GM12878 (cell line): ENCODE results near the gene PHLDB1.

Experiments
- EGR1 ChIP-seq, 2 experiments: IDR thresholded peaks; 1 replicate in 1 of 2; 2 replicates in 1 of 2; pipeline ENCODE4 v1.6.1; 2011 to 2012; ENCODE audit warnings: low read depth in 2 of 2, low read length in 2 of 2, borderline replicate concordance in 1 of 2, mild to moderate bottlenecking in 1 of 2, moderate library complexity in 1 of 2
- EZH2 ChIP-seq: IDR thresholded peaks from 2 replicates; pipeline ENCODE4 v1.6.1; 2012; ENCODE audit warnings: low read depth, mild to moderate bottlenecking, control low read depth, inconsistent platforms, low read length, borderline replicate concordance; ENCODE audit not compliant: control insufficient read depth
- POLR2A ChIP-seq: IDR thresholded peaks from 2 replicates; pipeline ENCODE4 v1.6.1; 2011; ENCODE audit warnings: low read depth, mild to moderate bottlenecking, low read length
- RELA ChIP-seq: fragments of 450-650 bp; IDR thresholded peaks from 2 replicates; pipeline ENCODE4 v1.8.0; 2014; ENCODE audit warnings: borderline replicate concordance; ENCODE audit not compliant: partially characterized antibody
- SRF ChIP-seq, 2 experiments: IDR thresholded peaks; 2 replicates each; pipeline ENCODE4 v1.6.1; 2011; ENCODE audit warnings: low read depth in 2 of 2, low read length in 2 of 2, mild to moderate bottlenecking in 1 of 2, moderate library complexity in 1 of 2
- SUZ12 ChIP-seq: fragments of 200-600 bp; sonication (generic); IDR thresholded peaks from one replicate; pipeline ENCODE4 v1.6.1; 2018; ENCODE audit warnings: antibody characterized with exemption, mild to moderate bottlenecking; ENCODE audit not compliant: unreplicated experiment
- TBL1XR1 ChIP-seq: IDR thresholded peaks from 2 replicates; pipeline ENCODE4 v1.6.1; 2012; ENCODE audit warnings: low read depth, low read length, improper control_type of control experiment
- TF ChIP-seq, protein P1 (sequence below): IDR thresholded peaks from 2 replicates; pipeline ENCODE4 v1.6.1; 2012; ENCODE audit warnings: low read length, inconsistent platforms
- TF ChIP-seq, protein P2 (sequence below), 3 experiments: IDR thresholded peaks in 2 of 3; conservative IDR thresholded peaks in 1 of 3; 2 replicates each; pipeline ENCODE4 v1.5.1; 2011; ENCODE audit warnings: low read depth in 3 of 3, low read length in 3 of 3, mild to moderate bottlenecking in 3 of 3, control low read depth in 2 of 3, moderate library complexity in 2 of 3, inconsistent platforms in 1 of 3, mixed read lengths in 1 of 3; ENCODE audit not compliant: control insufficient read depth in 2 of 3, insufficient read depth in 1 of 3; ENCODE audit errors: extremely low read depth in 1 of 3
- TF ChIP-seq, protein P3 (sequence below): fragments of 450-650 bp; IDR thresholded peaks from 2 replicates; pipeline ENCODE4 v1.6.1; 2017; ENCODE audit warnings: mild to moderate bottlenecking
- TF ChIP-seq, protein P4 (sequence below): IDR thresholded peaks from 2 replicates; pipeline ENCODE4 v1.6.1; 2012; ENCODE audit warnings: mild to moderate bottlenecking, low read depth, low read length
- TF ChIP-seq, protein P5 (sequence below): IDR thresholded peaks from 2 replicates; pipeline ENCODE4 v1.6.1; 2011; ENCODE audit warnings: borderline replicate concordance, low read depth, mild to moderate bottlenecking, moderate library complexity, mixed read lengths, low read length; ENCODE audit not compliant: insufficient read depth; ENCODE audit errors: extremely low read length

DNA sequence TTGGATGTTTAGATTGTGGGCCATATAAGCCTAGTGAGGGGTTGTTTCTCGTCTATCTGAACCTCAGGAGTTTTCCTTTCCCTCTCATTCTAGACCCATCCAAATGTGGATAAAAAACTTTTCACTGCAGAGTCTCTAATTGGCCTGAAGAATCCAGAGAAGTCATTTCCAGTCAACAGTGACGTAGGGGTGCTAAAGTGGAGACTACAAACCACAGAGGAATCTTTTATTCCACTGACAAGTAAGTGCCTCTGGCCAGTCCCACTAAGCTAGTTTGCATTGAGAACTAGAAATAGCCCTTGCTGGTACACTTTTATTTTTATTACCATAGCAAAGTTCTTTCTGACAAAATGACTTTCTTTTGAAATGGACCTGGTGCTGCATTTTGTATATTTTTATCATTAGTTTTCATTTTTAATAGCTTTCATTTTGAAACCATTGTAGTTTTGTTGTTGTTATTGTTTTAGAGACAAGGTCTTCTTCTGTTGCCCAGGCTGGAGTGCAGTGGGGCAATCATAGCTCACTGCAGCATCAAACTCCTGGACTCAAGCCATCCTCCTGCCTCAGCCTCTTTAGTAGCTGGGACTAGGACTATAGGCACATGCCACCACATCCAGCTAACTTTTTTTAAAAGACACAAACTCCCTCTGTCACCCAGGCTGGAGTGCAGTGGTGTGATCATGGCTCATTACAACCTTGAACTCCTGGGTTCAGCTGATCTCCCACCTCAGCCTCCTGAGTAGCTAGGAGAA is 14.6 kb upstream of the PHLDB1 start:
- no peak for TF ChIP-seq RELA
- TF ChIP-seq, protein P1, sequence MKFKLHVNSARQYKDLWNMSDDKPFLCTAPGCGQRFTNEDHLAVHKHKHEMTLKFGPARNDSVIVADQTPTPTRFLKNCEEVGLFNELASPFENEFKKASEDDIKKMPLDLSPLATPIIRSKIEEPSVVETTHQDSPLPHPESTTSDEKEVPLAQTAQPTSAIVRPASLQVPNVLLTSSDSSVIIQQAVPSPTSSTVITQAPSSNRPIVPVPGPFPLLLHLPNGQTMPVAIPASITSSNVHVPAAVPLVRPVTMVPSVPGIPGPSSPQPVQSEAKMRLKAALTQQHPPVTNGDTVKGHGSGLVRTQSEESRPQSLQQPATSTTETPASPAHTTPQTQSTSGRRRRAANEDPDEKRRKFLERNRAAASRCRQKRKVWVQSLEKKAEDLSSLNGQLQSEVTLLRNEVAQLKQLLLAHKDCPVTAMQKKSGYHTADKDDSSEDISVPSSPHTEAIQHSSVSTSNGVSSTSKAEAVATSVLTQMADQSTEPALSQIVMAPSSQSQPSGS = no peak
- TF ChIP-seq, protein P2, sequence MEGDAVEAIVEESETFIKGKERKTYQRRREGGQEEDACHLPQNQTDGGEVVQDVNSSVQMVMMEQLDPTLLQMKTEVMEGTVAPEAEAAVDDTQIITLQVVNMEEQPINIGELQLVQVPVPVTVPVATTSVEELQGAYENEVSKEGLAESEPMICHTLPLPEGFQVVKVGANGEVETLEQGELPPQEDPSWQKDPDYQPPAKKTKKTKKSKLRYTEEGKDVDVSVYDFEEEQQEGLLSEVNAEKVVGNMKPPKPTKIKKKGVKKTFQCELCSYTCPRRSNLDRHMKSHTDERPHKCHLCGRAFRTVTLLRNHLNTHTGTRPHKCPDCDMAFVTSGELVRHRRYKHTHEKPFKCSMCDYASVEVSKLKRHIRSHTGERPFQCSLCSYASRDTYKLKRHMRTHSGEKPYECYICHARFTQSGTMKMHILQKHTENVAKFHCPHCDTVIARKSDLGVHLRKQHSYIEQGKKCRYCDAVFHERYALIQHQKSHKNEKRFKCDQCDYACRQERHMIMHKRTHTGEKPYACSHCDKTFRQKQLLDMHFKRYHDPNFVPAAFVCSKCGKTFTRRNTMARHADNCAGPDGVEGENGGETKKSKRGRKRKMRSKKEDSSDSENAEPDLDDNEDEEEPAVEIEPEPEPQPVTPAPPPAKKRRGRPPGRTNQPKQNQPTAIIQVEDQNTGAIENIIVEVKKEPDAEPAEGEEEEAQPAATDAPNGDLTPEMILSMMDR (IDR thresholded peaks at IDR 0.05 in 2 of 3, conservative IDR thresholded peaks at IDR 0.05 in 1 of 3; ENCODE audit: control insufficient read depth in 2 of 3, extremely low read depth in 1 of 3, insufficient read depth in 1 of 3, low read depth in 3 of 3, low read length in 3 of 3) = no peak
- TF ChIP-seq, protein P3, sequence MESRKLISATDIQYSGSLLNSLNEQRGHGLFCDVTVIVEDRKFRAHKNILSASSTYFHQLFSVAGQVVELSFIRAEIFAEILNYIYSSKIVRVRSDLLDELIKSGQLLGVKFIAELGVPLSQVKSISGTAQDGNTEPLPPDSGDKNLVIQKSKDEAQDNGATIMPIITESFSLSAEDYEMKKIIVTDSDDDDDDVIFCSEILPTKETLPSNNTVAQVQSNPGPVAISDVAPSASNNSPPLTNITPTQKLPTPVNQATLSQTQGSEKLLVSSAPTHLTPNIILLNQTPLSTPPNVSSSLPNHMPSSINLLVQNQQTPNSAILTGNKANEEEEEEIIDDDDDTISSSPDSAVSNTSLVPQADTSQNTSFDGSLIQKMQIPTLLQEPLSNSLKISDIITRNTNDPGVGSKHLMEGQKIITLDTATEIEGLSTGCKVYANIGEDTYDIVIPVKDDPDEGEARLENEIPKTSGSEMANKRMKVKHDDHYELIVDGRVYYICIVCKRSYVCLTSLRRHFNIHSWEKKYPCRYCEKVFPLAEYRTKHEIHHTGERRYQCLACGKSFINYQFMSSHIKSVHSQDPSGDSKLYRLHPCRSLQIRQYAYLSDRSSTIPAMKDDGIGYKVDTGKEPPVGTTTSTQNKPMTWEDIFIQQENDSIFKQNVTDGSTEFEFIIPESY = no peak
- TF ChIP-seq, protein P4, sequence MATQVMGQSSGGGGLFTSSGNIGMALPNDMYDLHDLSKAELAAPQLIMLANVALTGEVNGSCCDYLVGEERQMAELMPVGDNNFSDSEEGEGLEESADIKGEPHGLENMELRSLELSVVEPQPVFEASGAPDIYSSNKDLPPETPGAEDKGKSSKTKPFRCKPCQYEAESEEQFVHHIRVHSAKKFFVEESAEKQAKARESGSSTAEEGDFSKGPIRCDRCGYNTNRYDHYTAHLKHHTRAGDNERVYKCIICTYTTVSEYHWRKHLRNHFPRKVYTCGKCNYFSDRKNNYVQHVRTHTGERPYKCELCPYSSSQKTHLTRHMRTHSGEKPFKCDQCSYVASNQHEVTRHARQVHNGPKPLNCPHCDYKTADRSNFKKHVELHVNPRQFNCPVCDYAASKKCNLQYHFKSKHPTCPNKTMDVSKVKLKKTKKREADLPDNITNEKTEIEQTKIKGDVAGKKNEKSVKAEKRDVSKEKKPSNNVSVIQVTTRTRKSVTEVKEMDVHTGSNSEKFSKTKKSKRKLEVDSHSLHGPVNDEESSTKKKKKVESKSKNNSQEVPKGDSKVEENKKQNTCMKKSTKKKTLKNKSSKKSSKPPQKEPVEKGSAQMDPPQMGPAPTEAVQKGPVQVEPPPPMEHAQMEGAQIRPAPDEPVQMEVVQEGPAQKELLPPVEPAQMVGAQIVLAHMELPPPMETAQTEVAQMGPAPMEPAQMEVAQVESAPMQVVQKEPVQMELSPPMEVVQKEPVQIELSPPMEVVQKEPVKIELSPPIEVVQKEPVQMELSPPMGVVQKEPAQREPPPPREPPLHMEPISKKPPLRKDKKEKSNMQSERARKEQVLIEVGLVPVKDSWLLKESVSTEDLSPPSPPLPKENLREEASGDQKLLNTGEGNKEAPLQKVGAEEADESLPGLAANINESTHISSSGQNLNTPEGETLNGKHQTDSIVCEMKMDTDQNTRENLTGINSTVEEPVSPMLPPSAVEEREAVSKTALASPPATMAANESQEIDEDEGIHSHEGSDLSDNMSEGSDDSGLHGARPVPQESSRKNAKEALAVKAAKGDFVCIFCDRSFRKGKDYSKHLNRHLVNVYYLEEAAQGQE = no peak
- no peak for TF ChIP-seq TBL1XR1
- TF ChIP-seq SUZ12 = no peak
- TF ChIP-seq EGR1 (IDR thresholded peaks at IDR 0.05; ENCODE audit: borderline replicate concordance in 1 of 2, low read depth in 2 of 2, low read length in 2 of 2) = no peak
- TF ChIP-seq POLR2A = no peak
- TF ChIP-seq SRF (IDR thresholded peaks at IDR 0.05; ENCODE audit: low read depth in 2 of 2, low read length in 2 of 2) = no peak
- TF ChIP-seq, protein P5, sequence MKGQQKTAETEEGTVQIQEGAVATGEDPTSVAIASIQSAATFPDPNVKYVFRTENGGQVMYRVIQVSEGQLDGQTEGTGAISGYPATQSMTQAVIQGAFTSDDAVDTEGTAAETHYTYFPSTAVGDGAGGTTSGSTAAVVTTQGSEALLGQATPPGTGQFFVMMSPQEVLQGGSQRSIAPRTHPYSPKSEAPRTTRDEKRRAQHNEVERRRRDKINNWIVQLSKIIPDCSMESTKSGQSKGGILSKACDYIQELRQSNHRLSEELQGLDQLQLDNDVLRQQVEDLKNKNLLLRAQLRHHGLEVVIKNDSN = no peak
- no peak for TF ChIP-seq EZH2
